Measurements from ENCODE around the gene VEGFD.

VEGFD gene

GRCh38 chrX:15384304-15384703 lies at the start of gene VEGFD:
VEGFD (minus strand) TSS chrX:15384413; CDS start chrX:15383946, 467 bp downstream.
- H3K4me3 ChIP-seq (ENCODE audit: low read depth, low read length), result no peak within 1 kb of the TSS
- TF ChIP-seq CTCF (IDR thresholded peaks at IDR 0.05; ENCODE audit: low read depth, low read length), result no peak

- H3K4me3 ChIP-seq (ENCODE audit: low read depth, low read length), result no peak overlapping the region
- no peak for TF ChIP-seq CTCF (IDR thresholded peaks at IDR 0.05; ENCODE audit: low read depth, low read length)
Observed at GRCh38 chrX:15430584-15430983, 46.4 kb upstream of the VEGFD start.

GRCh38 chrX:15430076-15430475 lies 45.9 kb upstream of the VEGFD start:
- H3K4me3 ChIP-seq (ENCODE audit: low read depth, low read length), result no peak overlapping the region
- no peak for TF ChIP-seq CTCF (IDR thresholded peaks at IDR 0.05; ENCODE audit: low read depth, low read length)

- no peak for TF ChIP-seq CTCF (IDR thresholded peaks at IDR 0.05; ENCODE audit: low read depth, low read length)
- no peak overlapping the region for H3K4me3 ChIP-seq (ENCODE audit: low read depth, low read length)
Observed at GRCh38 chrX:15425024-15425423, 40.8 kb upstream of the VEGFD start.

- no peak for TF ChIP-seq CTCF (IDR thresholded peaks at IDR 0.05; ENCODE audit: low read depth, low read length)
- no peak overlapping the region for H3K4me3 ChIP-seq (ENCODE audit: low read depth, low read length)
Observed at GRCh38 chrX:15418707-15419181, 34.5 kb upstream of the VEGFD start.

GRCh38 chrX:15418041-15418706 lies 34.0 kb upstream of the VEGFD start:
- no peak for TF ChIP-seq CTCF (IDR thresholded peaks at IDR 0.05; ENCODE audit: low read depth, low read length)

GRCh38 chrX:15416133-15416993 lies 32.1 kb upstream of the VEGFD start:
- TF ChIP-seq CTCF (IDR thresholded peaks at IDR 0.05; ENCODE audit: low read depth, low read length), result no peak

More at GRCh38 chrX:15418041-15418706, 34.0 kb upstream of the VEGFD start:
- H3K4me3 ChIP-seq (ENCODE audit: low read depth, low read length), result no peak overlapping the region

More at GRCh38 chrX:15416133-15416993, 32.1 kb upstream of the VEGFD start:
- H3K4me3 ChIP-seq (ENCODE audit: low read depth, low read length), result no peak overlapping the region
